Bronchial epithelial cell (primary cell): Measurements from ENCODE around the gene CST6. TPM values are rescaled to one million over a fixed set of nuclear protein-coding genes. Genes with fewer than 3 reads are reported as not detected.

ENCODE experiments used
- DNase-seq: peaks from one replicate; pipeline ENCODE4 v3.0.0-alpha.2; 2010; ENCODE audit warnings: low read depth
- FAIRE-seq: peaks from 2 replicates; lab custom pipeline; 2011; peaks lifted over from hg19 to GRCh38; lab: Jason Lieb, UNC
- H3K27me3 ChIP-seq: 2 replicates; pipeline ENCODE4 v1.5.1; 2011; ENCODE audit warnings: low read length; ENCODE audit not compliant: control insufficient read depth, insufficient read depth
- H3K36me3 ChIP-seq: 2 replicates; pipeline ENCODE4 v1.5.1; 2011; ENCODE audit warnings: low read length; ENCODE audit not compliant: control insufficient read depth, insufficient read depth
- H3K4me3 ChIP-seq: 2 replicates; pipeline ENCODE4 v1.5.1; 2011; ENCODE audit warnings: mild to moderate bottlenecking, low read depth, low read length, control low read depth
- total RNA-seq: library from RNA; depleted of rRNA; stranded (reverse); fragments of >200 nt; gene quantifications from 2 replicates; pipeline ENCODE4 v1.2.1, GENCODE V29; 2014
- TF ChIP-seq, protein P1 (sequence below): IDR thresholded peaks from 2 replicates; pipeline ENCODE4 v1.5.1; 2011; ENCODE audit warnings: mild to moderate bottlenecking, moderate library complexity, low read length, control low read depth, inconsistent platforms; ENCODE audit not compliant: insufficient read depth, severe bottlenecking

Gene CST6
- total RNA-seq, 1 donor from 2014 or later, result 3.9 TPM

DNA sequence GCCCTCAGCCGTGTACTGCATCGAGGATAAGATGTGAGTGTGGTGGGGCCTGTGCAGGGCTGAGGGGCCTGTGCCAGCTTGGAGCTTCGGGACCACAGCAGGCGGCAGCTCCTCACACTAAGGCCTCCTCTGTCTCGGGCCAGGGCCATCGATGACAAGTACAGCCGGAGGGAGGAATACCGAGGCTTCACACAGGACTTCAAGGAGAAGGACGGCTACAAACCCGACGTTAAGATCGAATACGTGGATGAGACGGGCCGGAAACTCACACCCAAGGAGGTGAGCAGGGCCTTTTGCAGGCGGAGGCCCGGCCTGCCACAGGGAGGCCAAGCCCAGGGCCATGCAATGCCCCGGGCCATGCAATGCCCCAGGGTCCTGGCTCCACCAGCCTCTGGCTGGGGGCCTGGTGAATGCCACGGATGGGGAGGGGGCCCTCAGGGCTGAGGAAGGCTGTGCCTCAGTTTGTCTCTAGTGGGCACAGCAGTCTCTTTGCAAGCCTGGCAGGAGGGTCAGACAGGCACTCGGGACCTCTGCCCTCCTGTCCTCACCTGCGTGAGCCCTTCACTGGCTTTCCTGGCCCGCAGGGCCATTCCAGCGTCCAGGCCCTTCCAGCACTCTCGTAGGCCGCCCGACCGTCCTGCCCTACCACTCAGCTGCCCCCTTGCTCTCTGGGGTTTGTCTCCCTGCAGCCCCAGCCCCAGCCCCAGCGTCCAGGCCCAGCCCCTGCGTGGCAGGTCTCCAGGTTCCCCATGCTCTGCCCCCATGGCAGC, 34.0 kb upstream of the CST6 start:
- DNase-seq (no peak), FAIRE-seq (no peak)
- Histone ChIP-seq H3K4me3 (no peak overlapping the region), H3K36me3 (peaks cover 15% of the 10 kb centered on the region), H3K27me3 (no peaks in the 10 kb centered on the region)
- TF ChIP-seq, protein P1, sequence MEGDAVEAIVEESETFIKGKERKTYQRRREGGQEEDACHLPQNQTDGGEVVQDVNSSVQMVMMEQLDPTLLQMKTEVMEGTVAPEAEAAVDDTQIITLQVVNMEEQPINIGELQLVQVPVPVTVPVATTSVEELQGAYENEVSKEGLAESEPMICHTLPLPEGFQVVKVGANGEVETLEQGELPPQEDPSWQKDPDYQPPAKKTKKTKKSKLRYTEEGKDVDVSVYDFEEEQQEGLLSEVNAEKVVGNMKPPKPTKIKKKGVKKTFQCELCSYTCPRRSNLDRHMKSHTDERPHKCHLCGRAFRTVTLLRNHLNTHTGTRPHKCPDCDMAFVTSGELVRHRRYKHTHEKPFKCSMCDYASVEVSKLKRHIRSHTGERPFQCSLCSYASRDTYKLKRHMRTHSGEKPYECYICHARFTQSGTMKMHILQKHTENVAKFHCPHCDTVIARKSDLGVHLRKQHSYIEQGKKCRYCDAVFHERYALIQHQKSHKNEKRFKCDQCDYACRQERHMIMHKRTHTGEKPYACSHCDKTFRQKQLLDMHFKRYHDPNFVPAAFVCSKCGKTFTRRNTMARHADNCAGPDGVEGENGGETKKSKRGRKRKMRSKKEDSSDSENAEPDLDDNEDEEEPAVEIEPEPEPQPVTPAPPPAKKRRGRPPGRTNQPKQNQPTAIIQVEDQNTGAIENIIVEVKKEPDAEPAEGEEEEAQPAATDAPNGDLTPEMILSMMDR, result no peak

GRCh38 chr11:65978391-65979238, 33.2 kb upstream of the CST6 start:
- TF ChIP-seq, protein P1, result no peak
- FAIRE-seq (no peak), DNase-seq (no peak)
- Histone ChIP-seq H3K4me3 (no peak overlapping the region), H3K36me3 (peaks cover 15% of the 10 kb centered on the region), H3K27me3 (no peaks in the 10 kb centered on the region)

GRCh38 chr11:65979261-65979759, 32.5 kb upstream of the CST6 start:
- H3K4me3 ChIP-seq, result no peak overlapping the region
- no peaks in the 10 kb centered on the region for H3K27me3 ChIP-seq
- TF ChIP-seq, protein P1, result no peak
- FAIRE-seq, result no peak
- peaks cover 17% of the 10 kb centered on the region for H3K36me3 ChIP-seq
- no peak for DNase-seq

DNA sequence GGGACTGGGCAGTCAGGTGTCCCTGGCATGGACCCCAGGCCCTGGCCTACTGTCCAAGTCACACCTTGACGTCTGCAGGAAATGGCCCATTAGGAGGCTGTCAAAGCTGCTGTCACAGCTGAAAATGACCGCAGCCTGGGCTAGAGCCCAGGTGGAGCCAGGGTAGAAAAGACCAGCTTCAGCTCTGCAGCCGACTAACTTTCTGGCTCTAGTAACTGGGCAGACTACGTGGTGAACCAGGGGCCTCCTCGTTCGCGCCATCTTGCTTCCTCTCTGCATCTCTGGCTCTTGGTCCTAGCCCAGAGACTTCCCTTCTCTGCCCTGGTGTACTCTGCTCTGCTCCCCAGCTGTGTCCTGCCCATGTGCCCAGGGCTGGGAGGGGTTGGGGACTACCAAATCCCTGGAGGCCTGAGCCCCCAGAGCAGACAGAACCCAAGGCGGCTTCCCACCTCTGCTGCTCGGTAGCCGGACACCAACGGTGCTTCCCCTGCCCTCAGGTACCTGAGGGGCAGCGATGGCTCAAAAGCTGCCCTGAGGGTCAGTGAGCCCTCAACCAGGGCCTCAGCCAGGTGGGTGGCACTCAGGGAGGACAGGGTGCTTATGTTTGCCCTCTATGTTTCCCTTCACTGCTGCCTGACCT, 30.6 kb upstream of the CST6 start:
- TF ChIP-seq, protein P1, result no peak
- H3K4me3 ChIP-seq, result no peak overlapping the region
- no peak for FAIRE-seq

GRCh38 chr11:65981972-65982823, 29.6 kb upstream of the CST6 start:
- no peak for DNase-seq
- Histone ChIP-seq H3K36me3 (peaks cover 9% of the 10 kb centered on the region), H3K4me3 (no peak overlapping the region), H3K27me3 (no peaks in the 10 kb centered on the region)
- no peak for FAIRE-seq
- TF ChIP-seq, protein P1, result no peak

More for the DNA sequence above, 30.6 kb upstream of the CST6 start:
- Histone ChIP-seq H3K27me3 (no peaks in the 10 kb centered on the region), H3K36me3 (peaks cover 17% of the 10 kb centered on the region)
- no peak for DNase-seq
